ENCODE measurements around the gene ABHD6.

Gene ABHD6

DNA sequence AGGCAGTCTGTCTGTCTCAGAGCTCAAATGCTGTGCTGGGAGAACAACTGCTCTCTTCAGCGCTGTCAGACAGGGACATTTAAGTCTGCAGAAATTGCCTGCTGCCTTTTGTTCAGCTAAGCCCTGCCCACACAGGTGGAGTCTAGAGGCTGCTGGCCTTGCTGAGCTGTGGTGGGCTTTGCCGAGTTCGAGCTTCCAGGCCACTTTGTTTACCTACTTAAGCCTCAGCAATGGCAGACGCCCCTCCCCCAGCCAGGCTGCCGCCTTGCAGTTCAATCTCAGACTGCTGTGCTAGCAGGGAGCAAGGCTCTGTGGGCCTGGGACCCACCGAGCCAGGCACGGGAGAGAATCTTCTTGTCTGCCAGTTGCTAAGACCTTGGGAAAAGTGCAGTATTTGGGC is 43.5 kb downstream of the ABHD6 start:
- Histone ChIP-seq H3K27me3 (ENCODE audit: insufficient read depth, poor library complexity, severe bottlenecking) (no peaks in the 10 kb centered on the region), H3K27ac (replicated peaks) (no peak overlapping the region), H3K4me3 (replicated peaks; ENCODE audit: insufficient read depth, low read length) (no peak overlapping the region)
- TF ChIP-seq SPI1 (IDR thresholded peaks at IDR 0.05; ENCODE audit: borderline replicate concordance, low read depth) (no peak), POLR2AphosphoS5 (IDR thresholded peaks at IDR 0.05; ENCODE audit: low read depth) (no peak), GABPA (IDR thresholded peaks at IDR 0.05; ENCODE audit: low read depth) (no peak)
- TF ChIP-seq, protein P1, sequence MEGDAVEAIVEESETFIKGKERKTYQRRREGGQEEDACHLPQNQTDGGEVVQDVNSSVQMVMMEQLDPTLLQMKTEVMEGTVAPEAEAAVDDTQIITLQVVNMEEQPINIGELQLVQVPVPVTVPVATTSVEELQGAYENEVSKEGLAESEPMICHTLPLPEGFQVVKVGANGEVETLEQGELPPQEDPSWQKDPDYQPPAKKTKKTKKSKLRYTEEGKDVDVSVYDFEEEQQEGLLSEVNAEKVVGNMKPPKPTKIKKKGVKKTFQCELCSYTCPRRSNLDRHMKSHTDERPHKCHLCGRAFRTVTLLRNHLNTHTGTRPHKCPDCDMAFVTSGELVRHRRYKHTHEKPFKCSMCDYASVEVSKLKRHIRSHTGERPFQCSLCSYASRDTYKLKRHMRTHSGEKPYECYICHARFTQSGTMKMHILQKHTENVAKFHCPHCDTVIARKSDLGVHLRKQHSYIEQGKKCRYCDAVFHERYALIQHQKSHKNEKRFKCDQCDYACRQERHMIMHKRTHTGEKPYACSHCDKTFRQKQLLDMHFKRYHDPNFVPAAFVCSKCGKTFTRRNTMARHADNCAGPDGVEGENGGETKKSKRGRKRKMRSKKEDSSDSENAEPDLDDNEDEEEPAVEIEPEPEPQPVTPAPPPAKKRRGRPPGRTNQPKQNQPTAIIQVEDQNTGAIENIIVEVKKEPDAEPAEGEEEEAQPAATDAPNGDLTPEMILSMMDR (IDR thresholded peaks at IDR 0.05; ENCODE audit: insufficient read depth, low read length): no peak
- TF ChIP-seq, protein P2, sequence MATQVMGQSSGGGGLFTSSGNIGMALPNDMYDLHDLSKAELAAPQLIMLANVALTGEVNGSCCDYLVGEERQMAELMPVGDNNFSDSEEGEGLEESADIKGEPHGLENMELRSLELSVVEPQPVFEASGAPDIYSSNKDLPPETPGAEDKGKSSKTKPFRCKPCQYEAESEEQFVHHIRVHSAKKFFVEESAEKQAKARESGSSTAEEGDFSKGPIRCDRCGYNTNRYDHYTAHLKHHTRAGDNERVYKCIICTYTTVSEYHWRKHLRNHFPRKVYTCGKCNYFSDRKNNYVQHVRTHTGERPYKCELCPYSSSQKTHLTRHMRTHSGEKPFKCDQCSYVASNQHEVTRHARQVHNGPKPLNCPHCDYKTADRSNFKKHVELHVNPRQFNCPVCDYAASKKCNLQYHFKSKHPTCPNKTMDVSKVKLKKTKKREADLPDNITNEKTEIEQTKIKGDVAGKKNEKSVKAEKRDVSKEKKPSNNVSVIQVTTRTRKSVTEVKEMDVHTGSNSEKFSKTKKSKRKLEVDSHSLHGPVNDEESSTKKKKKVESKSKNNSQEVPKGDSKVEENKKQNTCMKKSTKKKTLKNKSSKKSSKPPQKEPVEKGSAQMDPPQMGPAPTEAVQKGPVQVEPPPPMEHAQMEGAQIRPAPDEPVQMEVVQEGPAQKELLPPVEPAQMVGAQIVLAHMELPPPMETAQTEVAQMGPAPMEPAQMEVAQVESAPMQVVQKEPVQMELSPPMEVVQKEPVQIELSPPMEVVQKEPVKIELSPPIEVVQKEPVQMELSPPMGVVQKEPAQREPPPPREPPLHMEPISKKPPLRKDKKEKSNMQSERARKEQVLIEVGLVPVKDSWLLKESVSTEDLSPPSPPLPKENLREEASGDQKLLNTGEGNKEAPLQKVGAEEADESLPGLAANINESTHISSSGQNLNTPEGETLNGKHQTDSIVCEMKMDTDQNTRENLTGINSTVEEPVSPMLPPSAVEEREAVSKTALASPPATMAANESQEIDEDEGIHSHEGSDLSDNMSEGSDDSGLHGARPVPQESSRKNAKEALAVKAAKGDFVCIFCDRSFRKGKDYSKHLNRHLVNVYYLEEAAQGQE (IDR thresholded peaks at IDR 0.05; ENCODE audit: insufficient replicate concordance, low read depth): no peak
- DNase-seq (ENCODE audit: low read depth in 1 of 2, low spot score in 1 of 2): no peak

DNA sequence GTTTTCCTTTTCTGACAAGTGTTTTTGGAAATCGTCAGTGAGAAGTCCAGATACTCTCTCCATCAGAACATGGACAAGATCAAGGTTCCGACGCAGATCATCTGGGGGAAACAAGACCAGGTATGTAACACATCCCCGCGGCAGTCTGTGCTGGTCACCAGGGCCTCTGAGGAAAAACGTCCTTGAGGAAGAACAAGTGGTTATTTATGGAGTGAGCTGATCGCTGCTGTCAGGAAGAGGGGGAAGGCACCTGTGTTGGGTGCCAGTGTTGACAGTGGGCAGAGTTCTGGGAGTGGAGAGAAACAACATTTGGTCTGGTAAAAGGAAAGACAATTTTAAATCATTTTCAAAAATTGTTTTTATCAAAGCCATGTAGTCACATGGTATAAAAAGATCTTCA is 47.7 kb downstream of the ABHD6 start:
- Histone ChIP-seq H3K27me3 (ENCODE audit: insufficient read depth, poor library complexity, severe bottlenecking) (no peaks in the 10 kb centered on the region), H3K27ac (replicated peaks) (no peak overlapping the region), H3K4me3 (replicated peaks; ENCODE audit: insufficient read depth, low read length) (no peak overlapping the region)
- TF ChIP-seq POLR2AphosphoS5 (IDR thresholded peaks at IDR 0.05; ENCODE audit: low read depth): no peak
- TF ChIP-seq, protein P1 (IDR thresholded peaks at IDR 0.05; ENCODE audit: insufficient read depth, low read length): no peak
- TF ChIP-seq GABPA (IDR thresholded peaks at IDR 0.05; ENCODE audit: low read depth): no peak
- TF ChIP-seq, protein P2 (IDR thresholded peaks at IDR 0.05; ENCODE audit: insufficient replicate concordance, low read depth): no peak
- no peak for TF ChIP-seq SPI1 (IDR thresholded peaks at IDR 0.05; ENCODE audit: borderline replicate concordance, low read depth)
- no peak for DNase-seq (ENCODE audit: low read depth in 1 of 2, low spot score in 1 of 2)

DNA sequence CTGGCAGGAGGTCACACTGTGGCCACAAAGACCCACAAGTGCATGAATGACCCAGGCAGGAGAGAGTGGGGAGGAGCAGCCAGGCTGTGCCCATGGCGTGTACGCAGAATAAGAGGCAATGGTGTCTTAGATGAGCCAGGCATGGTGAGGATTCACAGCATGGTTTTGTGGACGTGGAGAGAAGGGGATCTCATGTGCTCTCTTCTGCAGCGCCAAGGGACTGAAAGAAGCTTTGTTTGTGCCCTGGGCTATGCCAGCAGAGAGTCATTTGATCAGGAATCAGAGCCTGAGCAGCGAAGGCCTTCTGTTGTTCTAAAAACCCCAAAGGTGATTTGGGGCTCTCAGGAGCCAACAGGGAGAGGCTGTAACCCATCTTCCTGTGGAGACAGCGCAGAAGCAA is 49.8 kb downstream of the ABHD6 start:
- TF ChIP-seq, protein P1 (IDR thresholded peaks at IDR 0.05; ENCODE audit: insufficient read depth, low read length): no peak
- no peak for TF ChIP-seq GABPA (IDR thresholded peaks at IDR 0.05; ENCODE audit: low read depth)
- TF ChIP-seq POLR2AphosphoS5 (IDR thresholded peaks at IDR 0.05; ENCODE audit: low read depth): no peak
- TF ChIP-seq SPI1 (IDR thresholded peaks at IDR 0.05; ENCODE audit: borderline replicate concordance, low read depth): no peak
- TF ChIP-seq, protein P2 (IDR thresholded peaks at IDR 0.05; ENCODE audit: insufficient replicate concordance, low read depth): no peak
- no peak for DNase-seq (ENCODE audit: low read depth in 1 of 2, low spot score in 1 of 2)
- Histone ChIP-seq H3K27me3 (ENCODE audit: insufficient read depth, poor library complexity, severe bottlenecking) (no peaks in the 10 kb centered on the region), H3K27ac (replicated peaks) (no peak overlapping the region), H3K4me3 (replicated peaks; ENCODE audit: insufficient read depth, low read length) (no peak overlapping the region)
